KBM-7 (cell line): ENCODE data around the gene SCAPER.
A peak's percentile ranks its signal among the peaks of the same experiment; 100 is the strongest.

ENCODE experiments used
- DNase-seq: peaks from one replicate; pipeline ENCODE4 v3.0.0-alpha.2; 2015
- in situ Hi-C: fragments of 300-500 bp; cut with MboI; formaldehyde crosslinking; loops from 2 replicates; pipeline ENCODE4 v1.14.3; 2020; ENCODE audit warnings: low sequenced_read_pairs, low pct_unique_long_range_greater_than_20kb, mixed read lengths

SCAPER gene

GRCh38 chr15:76341366-76342057 is 563.6 kb downstream of the SCAPER start:
- in situ Hi-C loops: no loop called here
- no peak for DNase-seq

DNA sequence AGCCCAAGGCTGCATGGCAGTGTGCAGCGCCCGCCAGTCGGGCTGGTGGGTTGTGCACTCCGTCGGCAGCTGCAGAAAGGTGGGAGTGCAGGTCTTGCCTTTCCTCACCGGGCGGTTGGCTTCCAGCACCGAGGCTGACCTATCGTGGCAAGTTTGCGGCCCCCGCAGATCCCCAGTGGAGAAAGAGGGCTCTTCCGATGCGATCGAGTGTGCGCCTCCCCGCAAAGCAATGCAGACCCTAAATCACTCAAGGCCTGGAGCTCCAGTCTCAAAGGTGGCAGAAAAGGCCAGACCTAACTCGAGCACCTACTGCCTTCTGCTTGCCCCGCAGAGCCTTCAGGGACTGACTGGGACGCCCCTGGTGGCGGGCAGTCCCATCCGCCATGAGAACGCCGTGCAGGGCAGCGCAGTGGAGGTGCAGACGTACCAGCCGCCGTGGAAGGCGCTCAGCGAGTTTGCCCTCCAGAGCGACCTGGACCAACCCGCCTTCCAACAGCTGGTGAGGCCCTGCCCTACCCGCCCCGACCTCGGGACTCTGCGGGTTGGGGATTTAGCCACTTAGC is 564.3 kb downstream of the SCAPER start:
- DNase-seq: no peak
- in situ Hi-C loops: no loop called here

DNA sequence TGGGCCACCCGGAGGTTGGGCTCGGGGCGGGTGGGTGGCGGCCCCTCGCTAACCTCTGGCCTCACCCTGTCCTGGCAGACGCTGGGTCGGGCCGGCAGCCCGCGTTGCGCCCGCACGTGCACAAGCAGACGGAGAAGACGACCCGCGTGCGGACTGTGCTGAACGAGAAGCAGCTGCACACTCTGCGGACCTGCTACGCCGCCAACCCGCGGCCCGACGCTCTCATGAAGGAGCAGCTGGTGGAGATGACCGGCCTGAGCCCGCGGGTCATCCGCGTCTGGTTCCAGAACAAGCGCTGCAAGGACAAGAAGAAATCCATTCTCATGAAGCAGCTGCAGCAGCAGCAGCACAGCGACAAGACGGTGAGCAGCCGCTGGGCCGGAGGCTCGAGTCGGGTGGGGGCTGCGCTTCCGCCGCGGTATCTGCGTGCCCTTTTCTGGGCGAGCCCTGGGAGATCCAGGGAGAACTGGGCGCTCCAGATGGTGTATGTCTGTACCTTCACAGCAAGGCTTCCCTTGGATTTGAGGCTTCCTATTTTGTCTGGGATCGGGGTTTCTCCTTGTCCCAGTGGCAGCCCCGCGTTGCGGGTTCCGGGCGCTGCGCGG is 564.8 kb downstream of the SCAPER start:
- in situ Hi-C loops: no loop called here
- DNase-seq: no peak

- in situ Hi-C loops: no loop called here
- no peak for DNase-seq
Measured at GRCh38 chr15:76339305-76340197, 565.6 kb downstream of the SCAPER start.

DNA sequence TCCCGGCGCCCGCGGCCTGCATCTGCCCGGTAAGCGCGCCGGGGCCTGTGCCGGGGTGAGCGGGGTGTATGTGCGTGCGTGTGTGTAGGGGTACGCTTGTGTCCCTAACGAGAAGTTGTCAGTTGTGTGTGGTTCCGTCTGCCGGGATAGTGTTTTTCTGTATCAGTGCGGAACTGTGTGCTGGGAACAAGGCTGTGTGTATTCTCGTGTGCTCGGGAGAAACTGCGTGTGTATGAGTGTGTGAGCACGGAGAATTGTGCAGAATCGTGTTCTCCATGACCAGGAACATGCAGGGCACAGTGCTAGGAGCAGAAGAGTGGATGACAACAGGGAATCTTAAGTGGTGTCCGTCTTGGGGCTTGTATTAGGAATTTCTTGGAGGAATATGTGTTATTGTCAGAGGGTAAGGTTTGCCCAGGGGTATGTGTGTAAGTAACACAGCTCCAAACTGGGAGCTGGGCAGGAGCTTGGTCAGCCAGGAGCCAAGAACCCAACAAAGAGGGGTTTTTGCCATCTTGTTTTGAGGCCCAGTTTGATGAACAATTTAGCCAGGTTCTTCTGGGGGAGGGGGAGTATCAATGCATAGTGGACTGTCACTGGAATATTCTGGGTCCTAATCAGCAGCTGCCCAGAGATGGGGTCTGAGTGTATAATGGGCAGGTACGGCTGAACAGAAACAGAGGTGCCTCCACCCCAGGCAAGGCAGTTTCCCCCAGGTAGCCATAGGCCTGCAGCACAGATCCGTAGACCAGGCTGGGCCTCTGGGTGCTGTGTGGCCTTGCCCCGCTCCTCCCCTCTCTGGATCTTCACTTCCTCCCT is 566.4 kb downstream of the SCAPER start:
- in situ Hi-C loops: no loop called here
- peak; percentile 70 for DNase-seq

GRCh38 chr15:76337696-76338485 is 567.2 kb downstream of the SCAPER start:
- in situ Hi-C loops: no loop called here
- peak; percentile 78 for DNase-seq

- in situ Hi-C loops: no loop called here
Measured at GRCh38 chr15:76337059-76337695, 568.0 kb downstream of the SCAPER start.

DNA sequence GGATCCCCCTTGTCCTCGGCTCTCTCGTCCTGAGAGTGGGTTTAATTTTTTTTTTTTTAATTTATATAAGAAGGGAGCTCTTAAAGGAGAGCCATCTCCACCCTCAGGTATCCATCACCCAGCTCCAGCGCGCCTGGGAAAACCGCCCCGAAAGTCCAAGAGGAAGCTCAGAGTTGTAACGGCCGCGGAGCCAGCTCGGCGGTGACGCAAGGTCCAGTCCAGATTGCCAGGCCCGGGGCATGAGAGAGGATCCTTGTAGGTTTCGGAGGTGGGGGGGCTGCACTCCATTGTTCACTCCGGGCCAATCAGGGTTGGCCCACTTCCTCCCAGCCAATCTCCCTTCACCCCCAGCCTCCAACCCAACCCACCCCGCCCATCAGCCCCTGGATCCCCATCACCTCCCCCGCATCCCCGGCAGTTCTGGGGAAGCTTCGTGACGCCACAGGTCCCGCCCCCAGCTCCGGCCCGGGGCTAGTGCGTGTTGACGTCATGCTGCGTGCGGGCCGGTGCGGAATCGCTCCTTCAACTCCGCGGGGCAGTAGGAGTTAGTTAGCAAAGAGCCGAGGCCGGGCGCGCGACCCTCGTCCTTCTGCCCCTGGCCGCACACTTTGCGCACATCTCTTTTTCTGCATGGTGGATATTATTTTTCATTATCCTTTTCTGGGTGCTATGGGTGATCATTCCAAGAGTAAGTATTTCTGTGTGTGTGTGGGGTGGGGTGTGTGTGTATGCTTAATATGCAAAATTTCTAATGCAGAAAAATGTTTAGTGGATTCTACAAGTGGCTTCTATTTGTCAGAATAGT is 568.7 kb downstream of the SCAPER start, which contains the start of gene ISL2:
ISL2 (plus strand) TSS at position 520 of the 805 bp plus-strand sequence; CDS start at position 631, 111 bp downstream.
- peak; percentile 99 for DNase-seq
- in situ Hi-C loops: no loop called here

More at GRCh38 chr15:76337059-76337695, 568.0 kb downstream of the SCAPER start:
- peak; percentile 85 for DNase-seq

GRCh38 chr15:76335307-76336253 is 569.6 kb downstream of the SCAPER start:
- DNase-seq: peak; percentile 76
- in situ Hi-C loops: no loop called here

DNA sequence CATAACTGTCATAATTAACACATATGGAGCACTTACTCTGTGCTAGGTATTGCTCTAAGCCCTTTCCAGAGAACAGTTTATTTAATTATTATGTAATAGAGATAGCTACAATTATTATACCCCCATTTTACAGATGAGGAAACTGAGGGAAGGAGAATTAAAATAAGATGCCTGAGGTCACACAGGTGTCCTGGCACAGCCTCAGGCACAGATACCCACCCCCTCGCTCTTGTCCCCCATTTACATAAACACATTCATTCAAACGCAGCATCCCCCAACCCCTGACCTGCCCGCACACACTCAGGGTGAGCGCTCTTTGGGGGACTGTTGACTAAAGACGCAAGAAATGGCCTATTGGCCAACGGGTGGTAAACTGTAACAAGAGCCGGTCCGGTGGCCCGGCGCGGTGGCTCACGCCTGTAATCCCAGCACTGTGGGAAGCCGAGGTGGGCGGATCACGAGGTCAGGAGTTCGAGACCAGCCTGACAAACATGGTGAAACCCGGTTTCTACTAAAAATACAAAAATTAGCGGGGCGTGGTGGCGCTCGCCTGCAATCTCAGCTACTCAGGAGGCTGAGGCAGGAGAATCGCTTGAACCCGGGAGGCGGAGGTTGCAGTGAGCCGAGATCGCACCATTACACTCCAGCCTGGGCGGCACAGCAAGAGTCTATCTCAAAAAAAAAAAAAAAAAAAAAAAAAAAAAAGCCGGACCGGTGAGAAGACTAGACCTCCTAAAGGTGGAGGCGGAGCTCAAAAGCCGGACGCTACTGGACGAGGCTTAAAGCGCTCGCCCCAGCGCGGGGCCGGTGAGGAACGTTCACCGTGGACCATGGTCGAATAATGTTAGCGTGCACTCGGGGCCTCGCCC is 570.5 kb downstream of the SCAPER start:
- DNase-seq: no peak
- in situ Hi-C loops: no loop called here

- in situ Hi-C loops: no loop called here
- DNase-seq: peak; percentile 59
Measured at GRCh38 chr15:76333720-76334437, 571.3 kb downstream of the SCAPER start.

DNA sequence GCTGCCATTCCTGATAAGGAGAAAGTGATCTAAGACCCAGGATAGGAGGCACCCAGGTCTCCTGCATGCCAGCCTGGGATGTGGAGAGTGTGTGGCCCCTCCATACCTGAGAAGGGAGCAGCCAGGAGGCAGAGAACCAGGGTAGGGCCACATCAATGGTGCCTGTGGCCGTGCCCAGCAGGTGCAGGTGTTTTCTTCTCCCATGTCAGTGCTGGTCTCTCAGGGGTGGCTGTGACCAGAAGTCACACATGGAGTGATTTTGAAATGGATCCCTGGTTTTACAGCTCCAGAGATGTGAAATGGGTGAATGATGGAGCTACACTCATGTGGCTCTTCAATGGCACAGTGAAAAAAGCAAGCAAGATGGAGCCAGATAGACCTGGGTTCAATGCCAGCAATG is 571.8 kb downstream of the SCAPER start:
- in situ Hi-C loops: no loop called here
- DNase-seq: no peak

- in situ Hi-C loops: no loop called here
- DNase-seq: no peak
Measured at GRCh38 chr15:76332796-76333195, 572.3 kb downstream of the SCAPER start.

GRCh38 chr15:76330080-76330680 is 575.0 kb downstream of the SCAPER start:
- peak; percentile 79 for DNase-seq
- in situ Hi-C loops: no loop called here
